Activated T-helper 17 cell treated with anti-CD3 and anti-CD28 coated beads, Interleukin-2, amount 50 U/mL, for 72 hours (primary cell): Measurements from ENCODE around the gene MARCHF3. TPM values are rescaled to one million over a fixed set of nuclear protein-coding genes. Genes with fewer than 3 reads are reported as not detected.
"Not testable (repeated sequence)": the region's sequence is repeated elsewhere in the genome, so short reads cannot be mapped to it uniquely, and the experiment has no call there.

ENCODE experiments used
- ATAC-seq: fragments of 150-1000 bp; cut with Tn5 transposase; replicated peaks from 2 replicates; pipeline ENCODE4 v1.10.0; 2021; ENCODE audit warnings: mild to moderate bottlenecking, moderate library complexity
- H3K27ac Mint-ChIP-seq: one replicate; pipeline ENCODE4 v1.8.0; 2022; ENCODE audit warnings: mixed read lengths
- H3K27me3 Mint-ChIP-seq: one replicate; pipeline ENCODE4 v1.8.0; 2022; ENCODE audit warnings: mixed read lengths
- H3K36me3 Mint-ChIP-seq: one replicate; pipeline ENCODE4 v1.8.0; 2022; ENCODE audit warnings: low read depth, mild to moderate bottlenecking, mixed read lengths
- H3K4me1 Mint-ChIP-seq: one replicate; pipeline ENCODE4 v1.8.0; 2022; ENCODE audit warnings: mixed read lengths
- H3K4me3 Mint-ChIP-seq: one replicate; pipeline ENCODE4 v1.8.0; 2022; ENCODE audit warnings: mild to moderate bottlenecking, mixed read lengths
- H3K9me3 Mint-ChIP-seq: one replicate; pipeline ENCODE4 v1.8.0; 2022; ENCODE audit warnings: mixed read lengths
- total RNA-seq, 2 donors: library from RNA; stranded (reverse); gene quantifications; one replicate each; pipeline ENCODE4 v1.2.3, GENCODE V29; 2022

Gene MARCHF3
- total RNA-seq, 2 donors from 2014 or later: 2.3 to 2.9 TPM

GRCh38 chr5:127061537-127061936 lies 31.2 kb upstream of the MARCHF3 start:
- no peak overlapping the region for H3K4me3 Mint-ChIP-seq
- peaks cover 20% of the 10 kb centered on the region for H3K36me3 Mint-ChIP-seq
- ATAC-seq: no peak
- no peaks in the 10 kb centered on the region for H3K9me3 Mint-ChIP-seq
- no peaks in the 10 kb centered on the region for H3K4me1 Mint-ChIP-seq
- H3K27ac Mint-ChIP-seq: no peak overlapping the region
- H3K27me3 Mint-ChIP-seq: no peaks in the 10 kb centered on the region

GRCh38 chr5:127060470-127060985 lies 30.2 kb upstream of the MARCHF3 start:
- Mint-ChIP-seq H3K27ac (no peak overlapping the region), H3K36me3 (peaks cover 31% of the 10 kb centered on the region), H3K9me3 (no peaks in the 10 kb centered on the region), H3K27me3 (no peaks in the 10 kb centered on the region), H3K4me1 (no peaks in the 10 kb centered on the region), H3K4me3 (no peak overlapping the region)
- ATAC-seq: peak; percentile 47

DNA sequence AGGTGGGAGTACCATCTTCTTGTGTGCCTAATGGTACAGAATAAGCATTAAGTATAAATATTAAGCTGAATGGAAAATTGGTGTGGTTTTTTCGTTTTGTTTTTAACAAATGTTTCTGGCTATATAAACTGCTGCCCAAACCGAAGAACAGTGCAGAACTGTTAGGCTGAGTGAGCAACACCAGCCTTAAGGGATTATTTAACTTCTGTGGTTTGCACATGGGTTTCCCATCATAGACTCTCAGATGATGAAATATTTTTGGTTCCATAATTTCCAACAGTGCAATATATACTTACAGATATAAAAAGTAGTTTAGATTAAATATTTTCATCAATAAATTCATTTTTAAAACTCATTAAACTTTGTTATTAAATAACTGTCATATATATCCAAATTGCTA lies 26.5 kb upstream of the MARCHF3 start:
- H3K4me1 Mint-ChIP-seq: no peaks in the 10 kb centered on the region

DNA sequence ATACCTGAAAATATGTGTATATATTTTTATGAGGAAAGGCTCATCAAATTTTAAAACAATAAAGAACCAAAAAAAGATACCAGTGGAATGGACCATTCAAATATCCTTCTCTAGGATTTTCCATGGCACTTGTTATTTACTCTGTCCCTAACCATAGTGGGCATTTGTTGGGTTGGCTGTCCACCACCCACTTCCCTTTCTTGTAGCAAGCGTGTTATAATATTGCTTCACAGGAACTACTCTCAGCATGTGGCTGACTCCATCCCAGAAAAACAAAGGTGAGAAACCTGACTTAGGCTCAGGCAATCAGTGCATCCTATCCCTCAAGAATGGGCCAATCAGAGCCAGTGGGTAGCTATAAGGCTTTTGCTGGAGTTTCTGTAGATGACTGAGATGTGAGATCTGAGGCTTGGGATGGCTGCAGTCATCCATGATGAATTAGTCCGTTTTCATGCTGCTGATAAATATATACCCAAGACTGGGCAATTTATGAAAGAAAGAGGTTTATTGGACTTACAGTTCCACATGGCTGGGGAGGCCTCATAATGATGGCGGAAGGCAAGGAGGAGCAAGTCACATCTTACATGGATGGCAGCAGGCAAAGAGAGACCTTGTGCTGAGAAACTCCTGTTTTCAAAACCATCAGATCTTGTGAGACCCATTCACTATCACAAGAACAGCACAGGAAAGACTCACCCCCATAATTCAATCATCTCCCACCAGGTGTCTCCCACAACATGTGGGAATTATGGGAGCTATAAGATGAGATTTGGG lies 25.7 kb upstream of the MARCHF3 start:
- Mint-ChIP-seq H3K9me3 (no peaks in the 10 kb centered on the region), H3K36me3 (peaks cover 56% of the 10 kb centered on the region), H3K27ac (no peak overlapping the region), H3K4me3 (no peak overlapping the region), H3K27me3 (no peaks in the 10 kb centered on the region), H3K4me1 (no peaks in the 10 kb centered on the region)
- ATAC-seq: no peak

More for the DNA sequence above, 26.5 kb upstream of the MARCHF3 start:
- no peak for ATAC-seq
- Mint-ChIP-seq H3K9me3 (no peaks in the 10 kb centered on the region), H3K4me3 (no peak overlapping the region), H3K36me3 (peaks cover 48% of the 10 kb centered on the region), H3K27me3 (no peaks in the 10 kb centered on the region), H3K27ac (no peak overlapping the region)

GRCh38 chr5:127053551-127053950 lies 23.2 kb upstream of the MARCHF3 start:
- H3K27me3 Mint-ChIP-seq, H3K4me3 Mint-ChIP-seq, H3K9me3 Mint-ChIP-seq, H3K27ac Mint-ChIP-seq, ATAC-seq, H3K4me1 Mint-ChIP-seq: not testable (repeated sequence)
- H3K36me3 Mint-ChIP-seq: peaks cover 51% of the 10 kb centered on the region

GRCh38 chr5:127053049-127053448 lies 22.7 kb upstream of the MARCHF3 start:
- H3K9me3 Mint-ChIP-seq: no peaks in the 10 kb centered on the region
- H3K4me1 Mint-ChIP-seq: no peaks in the 10 kb centered on the region

GRCh38 chr5:127051591-127051990 lies 21.2 kb upstream of the MARCHF3 start:
- ATAC-seq: no peak
- Mint-ChIP-seq H3K27ac (peak overlapping the region; percentile 75), H3K36me3 (peaks cover 36% of the 10 kb centered on the region), H3K27me3 (no peaks in the 10 kb centered on the region), H3K4me3 (no peak overlapping the region), H3K4me1 (no peaks in the 10 kb centered on the region), H3K9me3 (no peaks in the 10 kb centered on the region)

More at GRCh38 chr5:127053049-127053448, 22.7 kb upstream of the MARCHF3 start:
- H3K36me3 Mint-ChIP-seq: peaks cover 46% of the 10 kb centered on the region
- H3K4me3 Mint-ChIP-seq: no peak overlapping the region
- no peaks in the 10 kb centered on the region for H3K27me3 Mint-ChIP-seq
- H3K27ac Mint-ChIP-seq: no peak overlapping the region
- ATAC-seq: no peak

- Mint-ChIP-seq H3K4me1 (no peaks in the 10 kb centered on the region), H3K9me3 (no peaks in the 10 kb centered on the region), H3K36me3 (peaks cover 4% of the 10 kb centered on the region), H3K4me3 (no peak overlapping the region), H3K27me3 (no peaks in the 10 kb centered on the region), H3K27ac (no peak overlapping the region)
- no peak for ATAC-seq
Observed at GRCh38 chr5:127046343-127047072, 16.1 kb upstream of the MARCHF3 start.

- Mint-ChIP-seq H3K27ac (no peak overlapping the region), H3K9me3 (no peaks in the 10 kb centered on the region), H3K27me3 (no peaks in the 10 kb centered on the region), H3K4me3 (no peak overlapping the region), H3K4me1 (no peaks in the 10 kb centered on the region), H3K36me3 (no peaks in the 10 kb centered on the region)
- no peak for ATAC-seq
Observed at GRCh38 chr5:127042593-127042992, 12.2 kb upstream of the MARCHF3 start.

GRCh38 chr5:127041571-127041970 lies 11.2 kb upstream of the MARCHF3 start:
- no peaks in the 10 kb centered on the region for H3K27me3 Mint-ChIP-seq
- no peaks in the 10 kb centered on the region for H3K9me3 Mint-ChIP-seq
- no peaks in the 10 kb centered on the region for H3K4me1 Mint-ChIP-seq
- no peak overlapping the region for H3K27ac Mint-ChIP-seq
- no peak for ATAC-seq
- H3K4me3 Mint-ChIP-seq: no peak overlapping the region
- H3K36me3 Mint-ChIP-seq: no peaks in the 10 kb centered on the region

DNA sequence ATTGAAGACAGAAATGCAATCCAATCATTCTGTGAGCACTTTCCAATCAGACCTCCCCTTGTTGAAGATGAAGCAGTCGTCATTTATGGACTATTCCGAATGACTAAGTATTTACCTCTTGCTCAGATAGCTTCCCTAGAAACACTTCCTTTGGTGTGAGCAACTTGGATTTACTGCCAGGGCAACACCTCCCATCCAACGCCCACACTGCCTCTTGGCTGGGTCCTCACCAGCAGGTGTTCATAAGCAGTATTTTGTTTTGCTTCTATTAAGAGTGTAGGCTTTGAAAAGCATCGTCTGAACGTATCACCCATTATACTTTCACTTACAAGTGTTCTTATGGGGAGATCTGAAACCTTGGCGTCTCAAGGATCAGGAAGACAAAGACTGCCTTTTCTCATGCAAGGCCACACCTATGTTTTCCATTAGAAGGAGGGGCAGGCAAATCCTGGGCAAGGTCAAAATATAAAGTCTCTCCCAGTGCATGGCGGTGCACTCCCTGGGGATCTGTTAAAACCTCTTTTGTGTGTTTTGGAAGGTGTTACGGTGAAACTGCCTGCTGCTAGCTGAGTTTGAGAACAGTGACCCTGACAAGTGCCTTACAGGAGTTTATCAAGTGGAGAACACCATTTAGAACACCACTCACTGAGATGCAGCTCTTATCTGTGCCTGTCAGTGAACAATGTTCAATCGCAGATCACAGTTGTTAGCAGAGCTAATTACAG lies 10.6 kb upstream of the MARCHF3 start:
- Mint-ChIP-seq H3K36me3 (no peaks in the 10 kb centered on the region), H3K27me3 (no peaks in the 10 kb centered on the region), H3K9me3 (no peaks in the 10 kb centered on the region), H3K4me3 (no peak overlapping the region), H3K27ac (no peak overlapping the region), H3K4me1 (no peaks in the 10 kb centered on the region)
- ATAC-seq: no peak

DNA sequence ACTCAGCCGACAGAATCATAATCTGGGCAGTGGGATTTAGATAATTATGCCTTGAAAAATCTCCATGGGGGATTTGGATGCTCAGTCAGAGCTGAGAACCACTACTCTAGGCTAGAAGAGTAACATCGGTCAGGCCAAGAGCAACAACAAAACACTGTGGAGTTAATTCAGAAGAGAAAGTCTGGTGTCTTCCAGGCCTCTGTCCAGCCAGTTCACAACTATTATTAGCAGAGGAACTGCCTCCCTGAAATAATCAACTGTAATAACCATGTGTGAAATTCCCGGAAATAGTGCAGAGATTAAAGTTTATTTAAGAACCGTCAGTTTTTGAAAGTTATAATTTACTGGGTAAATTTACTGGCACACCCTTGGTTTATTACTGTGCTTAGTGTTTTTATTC lies 8.2 kb upstream of the MARCHF3 start:
- Mint-ChIP-seq H3K36me3 (no peaks in the 10 kb centered on the region), H3K27me3 (no peaks in the 10 kb centered on the region), H3K9me3 (no peaks in the 10 kb centered on the region), H3K27ac (no peak overlapping the region), H3K4me3 (no peak overlapping the region), H3K4me1 (no peaks in the 10 kb centered on the region)
- ATAC-seq: no peak

DNA sequence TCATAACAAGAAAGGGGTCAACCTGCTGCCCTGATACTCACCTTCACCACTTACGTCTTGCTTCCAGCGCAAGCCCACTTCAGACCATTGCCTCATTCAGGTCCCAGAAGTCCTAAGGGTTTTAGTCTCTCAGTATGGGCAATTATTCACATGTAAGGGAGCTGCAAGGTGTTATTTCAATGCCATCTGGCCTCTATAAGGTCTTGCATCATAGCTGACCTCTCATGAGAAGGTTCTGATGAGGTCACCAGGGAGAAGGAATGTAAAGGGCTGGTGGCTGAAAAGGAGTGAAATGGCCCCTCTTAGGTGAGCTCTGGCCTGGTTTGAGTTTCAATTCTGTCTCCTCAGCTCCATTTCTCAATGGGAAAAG lies 1.5 kb upstream of the MARCHF3 start:
- no peak overlapping the region for H3K27ac Mint-ChIP-seq

DNA sequence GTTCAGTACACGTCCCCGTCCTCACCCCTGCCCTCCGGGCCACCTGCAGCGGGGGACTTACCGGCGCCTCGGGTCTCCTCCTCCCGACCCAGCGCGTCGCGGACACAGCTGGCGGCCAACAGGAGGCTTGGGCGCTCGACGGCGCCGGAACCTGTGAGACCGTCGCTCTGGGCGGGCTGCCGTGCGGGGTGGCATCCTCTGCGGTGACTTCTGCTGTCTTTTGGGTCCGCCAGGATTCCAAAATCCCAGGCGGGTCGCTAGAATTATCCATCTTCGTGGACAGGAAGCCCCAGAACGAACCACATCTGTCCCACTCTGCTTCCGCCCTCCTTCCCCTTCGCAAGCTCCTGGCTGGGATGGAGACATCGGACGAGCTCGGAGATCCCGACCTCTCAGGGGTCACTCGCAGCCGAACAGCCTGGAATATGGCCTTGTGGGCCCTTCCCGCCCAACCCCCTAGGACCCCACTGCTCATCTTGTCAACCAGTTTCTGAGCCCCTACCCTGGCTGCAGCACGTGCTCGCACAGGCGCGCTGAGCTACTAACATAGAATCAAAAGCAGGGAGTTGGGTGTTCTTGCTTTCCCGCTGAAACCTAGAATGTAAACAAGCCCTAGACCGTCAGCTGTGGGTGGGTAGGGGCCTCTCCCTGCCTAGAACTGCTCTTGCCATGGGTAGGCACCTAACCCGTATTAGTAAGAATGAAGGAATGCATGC lies 947 bp upstream of the MARCHF3 start:
- Mint-ChIP-seq H3K27ac (no peak overlapping the region), H3K27me3 (peaks cover 3% of the 10 kb centered on the region), H3K36me3 (no peaks in the 10 kb centered on the region), H3K4me1 (no peaks in the 10 kb centered on the region), H3K9me3 (no peaks in the 10 kb centered on the region), H3K4me3 (peak overlapping the region; percentile 84)
- peak; percentile 13 for ATAC-seq

More for the DNA sequence above, 1.5 kb upstream of the MARCHF3 start:
- no peaks in the 10 kb centered on the region for H3K36me3 Mint-ChIP-seq
- peaks cover 3% of the 10 kb centered on the region for H3K27me3 Mint-ChIP-seq
- no peaks in the 10 kb centered on the region for H3K4me1 Mint-ChIP-seq
- H3K4me3 Mint-ChIP-seq: peak overlapping the region; percentile 84
- H3K9me3 Mint-ChIP-seq: no peaks in the 10 kb centered on the region
- no peak for ATAC-seq
